ENCODE data around the gene CALML3. TPM values are rescaled to one million over a fixed set of nuclear protein-coding genes. Genes with fewer than 3 reads are reported as not detected.

Gene CALML3
- total and polyA plus RNA-seq, 10 of the 15 experiments (the other 5 are each of a cell fraction or from before 2014, with no cell fraction given) = not detected

- peaks cover 0 to 3% of the 10 kb centered on the region in 2 experiments; a peak in 3 of 4 replicates for H3K27me3 ChIP-seq (replicated peaks in 1 of 2; ENCODE audit: control insufficient read depth in 2 of 2, insufficient read depth in 2 of 2, low read length in 1 of 2)
- H3K9me3 ChIP-seq (replicated peaks; ENCODE audit: control insufficient read depth, insufficient read depth, low read length) = peaks cover 3% of the 10 kb centered on the region; the same call in 2 of the 3 replicates
- in situ Hi-C loops (cut with MboI) (no loop called here), intact Hi-C loops (cut with micrococcal nuclease; ENCODE audit: unreplicated experiment) (no loop called here)
- H3K4me3 ChIP-seq = no peak overlapping the region
- no peak for TF ChIP-seq IRF4 (IDR thresholded peaks at IDR 0.05; ENCODE audit: low read depth, low read length)
- no peak for TF ChIP-seq USF2 (IDR thresholded peaks at IDR 0.05; ENCODE audit: borderline replicate concordance, low read depth, low read length)
- TF ChIP-seq MXI1 (IDR thresholded peaks at IDR 0.05; ENCODE audit: low read depth, low read length) = no peak
- TF ChIP-seq ATF2 (IDR thresholded peaks at IDR 0.05; ENCODE audit: low read length) = no peak
- TF ChIP-seq E4F1 (IDR thresholded peaks at IDR 0.05; ENCODE audit: borderline replicate concordance, partially characterized antibody) = no peak
- ATAC-seq (no peak), FAIRE-seq (no peak), DNase-seq (ENCODE audit: low read depth, low spot score) (no peak)
- no peak overlapping the region for H3K4me2 ChIP-seq (ENCODE audit: control insufficient read depth, insufficient read depth)
- POLR2A ChIA-PET = no interaction called here
- H3K36me3 ChIP-seq (ENCODE audit: control insufficient read depth in 2 of 2, insufficient read depth in 2 of 2, low read length in 1 of 2) = no peaks in the 10 kb centered on the region
- no peaks in the 10 kb centered on the region for H4K20me1 ChIP-seq (ENCODE audit: control insufficient read depth, insufficient read depth)
- RAD21 ChIA-PET (ENCODE audit: unreplicated experiment) = no interaction called here
- SMC1A ChIA-PET (ENCODE audit: uncharacterized antibody, unreplicated experiment) = no interaction called here
- CTCF ChIA-PET = no interaction called here
- WGBS (ENCODE audit: insufficient coverage, insufficient replicate concordance, low lambda C conversion rate, missing lambda C conversion rate) = 26% methylated on average over 10 of the region's 10 CpGs
- H2AFZ ChIP-seq (ENCODE audit: control insufficient read depth, low read depth, low read length) = no peak overlapping the region
- H3K9ac ChIP-seq (ENCODE audit: control insufficient read depth, insufficient read depth, low read length) = no peak overlapping the region
- no peak overlapping the region for H3K27ac ChIP-seq (ENCODE audit: control insufficient read depth, insufficient read depth)
- no peaks in the 10 kb centered on the region for H3K79me2 ChIP-seq (ENCODE audit: control insufficient read depth, insufficient read depth, low read length)
- BruUV-seq (replicated peaks) = no TSS peak
- H3K4me1 ChIP-seq (ENCODE audit: control insufficient read depth, insufficient read depth, low read length) = no peaks in the 10 kb centered on the region
Measured at GRCh38 chr10:5490698-5491464, 33.9 kb upstream of the CALML3 start.

Measured in GM12878 (cell line).